Panc1 (cell line): ENCODE measurements around the gene ZNF333.

Source experiments
- CTCF ChIP-seq: fragments of 450-650 bp; IDR thresholded peaks from 2 replicates; pipeline ENCODE4 v1.5.1; 2017; ENCODE audit warnings: mild to moderate bottlenecking
- POLR2AphosphoS5 ChIP-seq: IDR thresholded peaks from 2 replicates; pipeline ENCODE4 v1.6.1; 2012; ENCODE audit warnings: mild to moderate bottlenecking, low read depth, low read length, moderate library complexity
- REST ChIP-seq, 2 experiments: IDR thresholded peaks; 2 replicates each; pipeline ENCODE4 v1.6.1; 2011 to 2012; ENCODE audit warnings: low read depth in 2 of 2, control low read depth in 1 of 2, low read length in 1 of 2, mild to moderate bottlenecking in 1 of 2, moderate library complexity in 1 of 2; ENCODE audit not compliant: insufficient read depth in 1 of 2
- SIN3A ChIP-seq: IDR thresholded peaks from 2 replicates; pipeline ENCODE4 v1.6.1; 2012; ENCODE audit warnings: low read depth, mild to moderate bottlenecking, low read length, moderate library complexity, borderline replicate concordance; ENCODE audit not compliant: insufficient read depth
- TCF7L2 ChIP-seq: IDR thresholded peaks from 2 replicates; pipeline ENCODE4 v1.6.1; 2011; ENCODE audit warnings: mild to moderate bottlenecking, low read depth, low read length, inconsistent platforms

- TF ChIP-seq CTCF (no peak), TCF7L2 (no peak), POLR2AphosphoS5 (no peak), REST (IDR thresholded peaks at IDR 0.05; ENCODE audit: insufficient read depth in 1 of 2, low read depth in 2 of 2, low read length in 1 of 2) (no peak), SIN3A (no peak)
These were observed 41.4 kb downstream of the ZNF333 start for GRCh38 chr19:14731200-14731599.
